NT2/D1 (cell line): Measurements from ENCODE around the gene ADIPOR1.

ENCODE experiments used
- DNase-seq: peaks from one replicate; pipeline ENCODE4 v3.0.0-alpha.2; 2011; ENCODE audit warnings: low read depth, low spot score
- H3K27me3 ChIP-seq: 2 replicates; pipeline ENCODE4 v1.6.0; 2011; ENCODE audit warnings: mild to moderate bottlenecking; ENCODE audit not compliant: insufficient read length, insufficient read depth
- H3K36me3 ChIP-seq: 2 replicates; pipeline ENCODE4 v1.6.1; 2011; ENCODE audit warnings: mild to moderate bottlenecking, low read length, mixed read lengths; ENCODE audit not compliant: insufficient read depth, insufficient read length
- H3K4me1 ChIP-seq: 2 replicates; pipeline ENCODE4 v1.5.1; 2011; ENCODE audit not compliant: insufficient read depth, insufficient read length
- H3K4me3 ChIP-seq: 2 replicates; pipeline ENCODE4 v1.5.1; 2011; ENCODE audit warnings: low read depth; ENCODE audit not compliant: insufficient read length
- H3K9ac ChIP-seq: 2 replicates; pipeline ENCODE4 v1.6.0; 2011; ENCODE audit warnings: low read depth; ENCODE audit not compliant: insufficient read length
- H3K9me3 ChIP-seq: 2 replicates; pipeline ENCODE4 v1.5.1; 2011; ENCODE audit warnings: mild to moderate bottlenecking, low read length; ENCODE audit not compliant: insufficient read depth
- SUZ12 ChIP-seq: IDR thresholded peaks from 2 replicates; pipeline ENCODE4 v1.6.1; 2011; ENCODE audit not compliant: insufficient read length, insufficient read depth; ENCODE audit errors: extremely low read depth
- YY1 ChIP-seq: IDR thresholded peaks from 2 replicates; pipeline ENCODE4 v1.6.1; 2011; ENCODE audit not compliant: insufficient read length, insufficient read depth
- ZNF274 ChIP-seq: IDR thresholded peaks from 2 replicates; pipeline ENCODE4 v1.6.1; 2011; ENCODE audit warnings: mild to moderate bottlenecking, low read depth, low read length

The ADIPOR1 gene

DNA sequence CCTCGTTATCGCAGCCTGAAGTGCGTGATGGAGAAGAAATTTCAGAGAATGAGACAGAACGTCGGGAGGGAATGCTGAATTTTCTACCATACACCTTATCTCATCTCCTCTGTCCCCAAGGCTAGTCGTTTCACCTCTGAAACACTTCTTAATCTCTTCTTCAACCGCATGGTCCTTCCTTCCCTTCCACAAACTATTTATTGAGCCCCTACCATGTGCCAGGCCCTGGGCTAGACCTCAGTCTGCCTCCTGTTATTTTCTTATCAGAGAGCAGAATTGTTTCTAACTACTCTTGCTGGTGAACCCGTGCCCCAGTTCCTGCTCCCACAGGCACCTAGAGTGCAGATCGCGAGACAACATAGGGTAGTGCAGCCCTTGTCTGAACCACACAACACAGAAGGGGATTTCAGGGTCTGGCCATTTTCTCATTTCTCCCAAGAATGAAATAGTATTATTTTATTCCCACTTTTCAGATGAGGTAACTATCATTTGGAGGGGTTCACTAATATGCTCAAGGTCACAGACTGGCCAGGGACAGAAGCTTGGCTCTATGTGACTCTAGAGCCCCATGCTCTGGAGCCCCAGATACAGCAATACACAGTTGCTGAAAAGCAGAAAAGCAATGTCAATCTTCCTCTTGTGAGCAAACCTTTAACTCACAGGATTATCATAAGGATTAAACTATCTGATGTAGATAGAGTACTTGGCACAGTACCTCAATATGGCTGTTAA, 598 bp upstream of the ADIPOR1 start:
- Histone ChIP-seq H3K9me3 (no peaks in the 10 kb centered on the region), H3K4me1 (no peaks in the 10 kb centered on the region), H3K27me3 (peaks cover 3% of the 10 kb centered on the region), H3K36me3 (peaks cover 58% of the 10 kb centered on the region), H3K4me3 (peak overlapping the region; percentile 65), H3K9ac (peak overlapping the region; percentile 87)
- DNase-seq = no peak
- TF ChIP-seq YY1 (no peak), ZNF274 (no peak), SUZ12 (no peak)

DNA sequence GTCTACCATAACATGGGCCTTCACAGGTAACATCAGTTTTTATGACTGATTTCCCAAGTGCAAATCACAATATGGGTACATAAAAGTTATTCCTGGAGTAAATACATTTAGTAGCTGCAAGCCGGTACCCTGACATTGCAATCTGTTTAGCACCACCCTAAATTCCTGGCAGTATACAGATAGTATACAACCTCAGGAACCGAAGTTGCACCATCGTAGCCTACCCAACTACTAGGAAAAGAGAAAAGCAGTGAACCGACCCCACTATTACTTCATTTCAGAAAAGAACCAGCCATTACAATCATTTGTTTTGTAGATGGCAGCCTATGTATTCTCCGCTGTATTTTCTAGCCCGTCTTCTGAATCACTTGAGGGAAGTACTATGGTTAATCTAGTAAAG, 1.1 kb downstream of the ADIPOR1 start:
- Histone ChIP-seq H3K4me1 (no peaks in the 10 kb centered on the region), H3K27me3 (peaks cover 3% of the 10 kb centered on the region), H3K9me3 (no peaks in the 10 kb centered on the region), H3K36me3 (peaks cover 43% of the 10 kb centered on the region), H3K4me3 (peak overlapping the region; percentile 90), H3K9ac (peak overlapping the region; percentile 91)
- no peak for DNase-seq
- TF ChIP-seq ZNF274 (no peak), SUZ12 (no peak), YY1 (no peak)

GRCh38 chr1:202954057-202954745, 3.9 kb downstream of the ADIPOR1 start:
- DNase-seq = no peak
- TF ChIP-seq ZNF274 (no peak), YY1 (no peak), SUZ12 (no peak)
- H3K4me1 ChIP-seq = no peaks in the 10 kb centered on the region
- H3K27me3 ChIP-seq = peaks cover 3% of the 10 kb centered on the region
- peaks cover 51% of the 10 kb centered on the region for H3K36me3 ChIP-seq
- H3K4me3 ChIP-seq = no peak overlapping the region
- no peak overlapping the region for H3K9ac ChIP-seq
- H3K9me3 ChIP-seq = no peaks in the 10 kb centered on the region

- Histone ChIP-seq H3K4me1 (no peaks in the 10 kb centered on the region), H3K36me3 (peaks cover 58% of the 10 kb centered on the region), H3K27me3 (peaks cover under 1% of the 10 kb centered on the region), H3K4me3 (no peak overlapping the region), H3K9ac (no peak overlapping the region), H3K9me3 (no peaks in the 10 kb centered on the region)
- no peak for DNase-seq
- no peak for TF ChIP-seq SUZ12
- no peak for TF ChIP-seq ZNF274
- no peak for TF ChIP-seq YY1
These were observed 4.7 kb downstream of the ADIPOR1 start for GRCh38 chr1:202953392-202953791.

DNA sequence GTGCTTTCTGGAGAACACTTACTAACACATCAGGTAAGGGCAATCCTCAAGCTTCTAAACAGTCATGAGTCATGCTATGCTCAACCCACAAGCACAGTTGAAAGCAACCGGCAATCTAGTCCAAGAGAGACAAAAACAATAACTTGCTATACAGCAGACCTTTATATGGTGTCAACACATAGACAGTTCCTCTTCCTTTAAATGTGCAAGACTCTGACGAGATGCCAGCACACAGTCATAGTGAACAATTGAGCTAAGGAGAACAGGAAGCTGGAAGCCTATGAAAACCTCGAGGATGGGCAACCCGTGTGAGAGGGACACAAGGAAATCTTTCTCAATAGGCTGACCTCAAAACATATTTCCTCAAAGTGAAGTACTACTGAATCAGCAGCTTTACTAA, 5.3 kb downstream of the ADIPOR1 start:
- Histone ChIP-seq H3K27me3 (no peaks in the 10 kb centered on the region), H3K9ac (no peak overlapping the region), H3K4me3 (no peak overlapping the region), H3K36me3 (peaks cover 64% of the 10 kb centered on the region), H3K4me1 (no peaks in the 10 kb centered on the region), H3K9me3 (no peaks in the 10 kb centered on the region)
- no peak for DNase-seq
- no peak for TF ChIP-seq SUZ12
- TF ChIP-seq ZNF274 = no peak
- no peak for TF ChIP-seq YY1

DNA sequence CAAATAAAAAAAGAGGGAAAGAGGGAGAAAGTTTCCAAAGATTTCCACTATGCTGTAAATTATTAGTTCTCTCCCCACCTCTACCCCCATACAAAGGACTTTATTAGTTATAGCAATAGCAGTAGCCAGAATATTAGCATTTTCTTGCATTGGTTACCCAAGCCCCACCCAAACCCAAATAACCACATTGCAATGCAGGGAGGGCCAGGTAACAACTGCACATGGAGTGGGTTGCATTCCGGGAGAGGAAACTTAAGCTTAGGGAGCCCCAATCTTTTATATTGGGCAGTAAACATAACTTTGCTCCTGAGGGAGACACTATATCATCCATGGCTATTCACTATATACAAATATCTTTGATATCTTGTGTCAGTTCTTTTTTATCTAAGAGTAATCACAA, 6.0 kb downstream of the ADIPOR1 start:
- H3K9me3 ChIP-seq = no peaks in the 10 kb centered on the region
- H3K4me3 ChIP-seq = no peak overlapping the region
- no peak overlapping the region for H3K9ac ChIP-seq
- no peak for DNase-seq
- TF ChIP-seq YY1 (no peak), SUZ12 (no peak), ZNF274 (no peak)
- H3K36me3 ChIP-seq = peaks cover 68% of the 10 kb centered on the region
- H3K4me1 ChIP-seq = no peaks in the 10 kb centered on the region
- H3K27me3 ChIP-seq = no peaks in the 10 kb centered on the region

GRCh38 chr1:202951437-202951836, 6.7 kb downstream of the ADIPOR1 start:
- H3K4me1 ChIP-seq = no peaks in the 10 kb centered on the region
- H3K36me3 ChIP-seq = peaks cover 69% of the 10 kb centered on the region
- no peaks in the 10 kb centered on the region for H3K9me3 ChIP-seq
- no peak for TF ChIP-seq SUZ12
- TF ChIP-seq ZNF274 = no peak
- no peaks in the 10 kb centered on the region for H3K27me3 ChIP-seq
- no peak overlapping the region for H3K9ac ChIP-seq
- no peak for DNase-seq
- H3K4me3 ChIP-seq = no peak overlapping the region
